ENCODE results near the gene BRPF1.

DNA sequence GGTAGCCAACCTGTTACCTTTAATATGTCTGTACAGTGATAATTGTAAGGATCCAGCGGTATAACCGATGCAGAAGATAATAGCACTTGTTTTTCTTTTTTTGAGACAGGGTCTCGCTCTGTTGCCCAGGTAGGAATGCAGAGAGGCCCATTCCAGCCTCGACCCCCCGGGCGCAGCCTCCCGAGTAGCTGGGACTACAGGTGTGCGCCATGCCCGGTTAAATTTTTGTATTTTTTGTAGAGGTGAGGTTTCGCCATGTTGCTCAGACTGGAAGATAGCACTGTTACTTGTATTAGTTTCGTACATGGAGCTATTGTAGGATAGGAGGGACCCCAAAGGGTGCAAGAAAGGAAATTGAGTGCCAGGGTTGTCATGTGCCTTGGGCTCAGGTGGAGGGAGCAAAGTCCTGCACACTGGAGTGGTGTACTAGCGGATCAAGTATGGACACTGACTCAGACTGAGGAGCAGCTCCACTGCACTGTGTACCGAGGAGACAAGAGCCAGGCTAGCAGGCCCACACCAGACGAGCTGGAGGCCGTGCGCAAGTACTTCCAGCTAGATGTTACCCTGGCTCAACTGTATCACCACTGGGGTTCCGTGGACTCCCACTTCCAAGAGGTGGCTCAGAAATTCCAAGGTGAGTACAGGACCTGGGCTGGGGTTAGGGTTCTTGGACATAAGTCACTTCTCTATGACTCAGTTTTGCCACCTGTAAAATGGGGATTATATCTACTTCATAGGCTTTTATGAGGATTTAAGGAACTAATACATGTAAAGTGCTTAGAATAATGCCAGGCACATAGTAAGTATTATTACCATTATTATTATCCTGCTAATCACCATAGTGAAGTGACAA is 19.2 kb downstream of the BRPF1 start:
- TF ChIP-seq, protein P1, sequence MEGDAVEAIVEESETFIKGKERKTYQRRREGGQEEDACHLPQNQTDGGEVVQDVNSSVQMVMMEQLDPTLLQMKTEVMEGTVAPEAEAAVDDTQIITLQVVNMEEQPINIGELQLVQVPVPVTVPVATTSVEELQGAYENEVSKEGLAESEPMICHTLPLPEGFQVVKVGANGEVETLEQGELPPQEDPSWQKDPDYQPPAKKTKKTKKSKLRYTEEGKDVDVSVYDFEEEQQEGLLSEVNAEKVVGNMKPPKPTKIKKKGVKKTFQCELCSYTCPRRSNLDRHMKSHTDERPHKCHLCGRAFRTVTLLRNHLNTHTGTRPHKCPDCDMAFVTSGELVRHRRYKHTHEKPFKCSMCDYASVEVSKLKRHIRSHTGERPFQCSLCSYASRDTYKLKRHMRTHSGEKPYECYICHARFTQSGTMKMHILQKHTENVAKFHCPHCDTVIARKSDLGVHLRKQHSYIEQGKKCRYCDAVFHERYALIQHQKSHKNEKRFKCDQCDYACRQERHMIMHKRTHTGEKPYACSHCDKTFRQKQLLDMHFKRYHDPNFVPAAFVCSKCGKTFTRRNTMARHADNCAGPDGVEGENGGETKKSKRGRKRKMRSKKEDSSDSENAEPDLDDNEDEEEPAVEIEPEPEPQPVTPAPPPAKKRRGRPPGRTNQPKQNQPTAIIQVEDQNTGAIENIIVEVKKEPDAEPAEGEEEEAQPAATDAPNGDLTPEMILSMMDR (IDR thresholded peaks at IDR 0.05) = no peak
- no peak for TF ChIP-seq ZFX (IDR thresholded peaks at IDR 0.05; ENCODE audit: borderline replicate concordance)

All from 22Rv1 (cell line).